HG02678 (cell line): ENCODE measurements around the gene ABI3BP.

Source experiments
- ATAC-seq: cut with Tn5 transposase; IDR thresholded peaks from one replicate; pipeline ENCODE4 v1.9.1; 2021; ENCODE audit warnings: mild to moderate bottlenecking, moderate library complexity; ENCODE audit not compliant: unreplicated experiment

The ABI3BP gene

DNA sequence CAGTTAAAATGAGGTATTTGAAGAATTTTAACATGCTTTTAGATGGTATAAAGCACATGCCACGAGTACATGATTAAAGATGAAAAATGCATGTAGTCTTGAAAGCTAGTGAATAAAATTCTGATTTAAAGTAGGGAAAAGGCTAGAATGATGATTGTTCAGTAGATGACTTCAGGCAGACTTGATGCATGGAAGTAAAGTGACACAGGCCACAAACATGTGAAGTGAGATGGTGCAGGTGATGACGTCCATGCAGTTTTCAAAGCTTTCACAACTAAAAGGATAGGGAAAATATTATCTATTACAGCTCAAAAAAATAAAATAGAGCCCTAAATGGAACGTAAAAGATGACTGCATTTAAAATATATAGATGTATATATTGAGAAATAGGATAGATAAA, 143.1 kb downstream of the ABI3BP start:
- no peak for ATAC-seq

- no peak for ATAC-seq
Observed at GRCh38 chr3:100844063-100844936, 148.9 kb downstream of the ABI3BP start.

GRCh38 chr3:100838157-100838556, 155.1 kb downstream of the ABI3BP start:
- no peak for ATAC-seq

GRCh38 chr3:100836661-100837060, 156.6 kb downstream of the ABI3BP start:
- ATAC-seq, result no peak

- no peak for ATAC-seq
Observed at GRCh38 chr3:100834332-100834731, 158.9 kb downstream of the ABI3BP start.

- no peak for ATAC-seq
Observed at GRCh38 chr3:100833483-100833882, 159.7 kb downstream of the ABI3BP start.

- no peak for ATAC-seq
Observed at GRCh38 chr3:100831629-100832028, 161.6 kb downstream of the ABI3BP start.

DNA sequence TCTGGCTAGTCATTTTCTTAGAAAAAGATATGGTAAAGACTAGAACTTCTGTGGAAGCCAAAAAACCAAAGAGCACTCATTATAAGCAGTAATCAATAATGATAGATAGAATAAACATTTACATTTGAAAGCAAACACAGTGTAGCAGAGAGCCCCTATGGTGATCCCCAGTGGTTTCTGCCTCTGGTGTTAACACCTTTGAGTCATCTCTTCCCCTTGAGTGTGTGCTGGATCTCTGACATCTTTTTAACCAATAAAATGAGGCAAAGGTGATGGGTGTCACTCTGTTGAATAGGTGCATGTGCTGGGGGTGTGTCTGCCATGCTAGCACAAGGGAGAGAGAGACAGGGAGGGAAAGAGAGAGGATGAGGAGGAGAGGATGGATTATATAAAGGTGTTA, 162.3 kb downstream of the ABI3BP start:
- ATAC-seq, result no peak

- no peak for ATAC-seq
Observed at GRCh38 chr3:100825574-100825973, 167.6 kb downstream of the ABI3BP start.

- no peak for ATAC-seq
Observed at GRCh38 chr3:100815583-100815982, 177.6 kb downstream of the ABI3BP start.

DNA sequence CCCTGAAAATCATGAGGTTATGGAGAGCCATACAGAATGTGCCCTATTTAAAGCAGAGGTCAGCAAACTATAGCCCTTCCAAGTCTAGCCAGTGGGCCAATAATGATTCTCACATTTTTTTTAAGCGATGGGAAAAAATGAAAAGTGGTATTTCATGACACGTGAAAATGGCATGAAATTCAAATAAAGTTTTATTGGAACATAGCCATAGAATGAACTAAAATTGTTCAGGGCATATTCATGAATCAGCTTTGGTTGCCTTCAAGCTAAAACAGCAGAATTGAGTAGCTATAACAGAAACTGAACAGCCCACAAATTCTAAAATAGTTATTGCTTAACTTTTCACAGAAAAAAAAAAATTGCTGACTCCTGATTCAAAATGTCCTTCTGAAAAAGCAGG, 179.4 kb downstream of the ABI3BP start:
- no peak for ATAC-seq

- no peak for ATAC-seq
Observed at GRCh38 chr3:100811779-100812507, 181.3 kb downstream of the ABI3BP start.

DNA sequence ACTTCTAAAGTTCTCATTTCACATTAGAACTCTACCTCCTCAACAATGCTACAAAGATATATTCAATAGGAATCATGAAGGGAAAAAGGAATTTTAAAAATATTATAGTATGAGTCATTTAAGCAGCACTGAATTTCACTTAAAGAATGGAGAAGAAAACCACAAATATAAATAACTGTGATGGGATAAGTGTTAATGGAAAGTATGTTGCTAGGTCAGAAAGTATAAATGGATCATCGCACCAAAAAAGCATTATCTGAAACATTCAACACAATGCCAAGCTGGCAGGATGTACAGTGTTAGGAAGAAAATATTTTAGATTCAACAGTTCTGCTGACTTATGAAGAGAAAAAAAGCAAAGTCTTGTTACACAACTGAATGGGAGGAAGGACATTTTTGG, 182.6 kb downstream of the ABI3BP start:
- no peak for ATAC-seq

DNA sequence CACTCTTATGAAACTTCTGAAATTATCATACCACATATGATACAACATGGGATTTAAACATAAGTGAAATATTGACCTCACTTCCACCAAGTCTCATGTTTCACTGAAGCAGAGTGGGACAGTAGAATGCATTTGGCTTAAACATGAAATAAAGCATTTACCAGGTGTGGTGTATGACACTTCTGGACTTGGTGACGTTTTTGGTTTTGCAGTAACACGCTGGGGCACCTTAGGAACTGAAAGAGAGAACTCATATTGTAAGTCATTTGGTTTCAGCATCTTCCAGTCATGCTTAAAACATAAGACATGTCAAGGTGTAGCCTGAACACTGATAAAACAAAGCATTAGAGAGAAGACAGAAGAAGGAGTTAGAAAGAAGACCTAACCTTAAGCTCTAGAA, 188.6 kb downstream of the ABI3BP start:
- ATAC-seq, result no peak

- ATAC-seq, result no peak
Observed at GRCh38 chr3:100803711-100804110, 189.5 kb downstream of the ABI3BP start.

- ATAC-seq, result no peak
Observed at GRCh38 chr3:100802126-100802525, 191.1 kb downstream of the ABI3BP start.

DNA sequence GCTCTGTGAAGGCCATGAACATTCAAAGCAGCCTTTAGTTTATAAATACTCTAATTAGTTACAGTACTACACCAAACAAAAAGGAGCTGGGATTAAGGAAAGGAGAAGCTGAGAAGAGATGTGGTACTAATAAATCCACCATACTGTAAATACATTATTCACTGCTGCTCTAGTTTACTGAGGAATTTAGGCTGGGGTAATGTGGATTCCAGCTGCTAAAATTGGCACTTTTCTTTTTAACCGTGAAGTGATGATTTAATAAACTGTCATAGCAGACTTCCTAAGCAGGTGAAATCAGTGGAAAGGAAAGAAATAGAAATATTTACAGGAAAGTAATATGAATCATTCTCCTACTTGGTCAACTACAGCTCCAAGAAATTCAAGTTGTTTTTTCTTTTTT, 195.2 kb downstream of the ABI3BP start:
- no peak for ATAC-seq

- no peak for ATAC-seq
Observed at GRCh38 chr3:100796556-100796955, 196.7 kb downstream of the ABI3BP start.

DNA sequence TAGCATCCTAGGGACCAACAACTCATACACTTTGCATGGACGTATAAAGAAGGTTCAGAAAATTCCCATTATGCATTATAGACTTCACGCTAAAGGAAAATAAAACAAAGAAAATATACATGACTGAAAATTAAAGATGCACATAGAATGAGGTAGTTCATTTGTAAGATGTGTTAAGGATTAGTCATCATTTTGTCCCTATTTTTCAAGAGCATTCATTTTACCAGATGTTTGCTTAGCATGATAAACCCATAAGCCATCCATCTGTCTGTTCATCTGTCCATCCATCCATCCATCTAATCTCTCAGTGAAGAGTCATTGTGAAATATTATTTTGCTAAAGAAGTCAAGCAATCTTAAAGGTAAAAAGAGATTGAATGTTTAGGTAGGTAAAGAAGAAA, 203.6 kb downstream of the ABI3BP start:
- ATAC-seq, result no peak

- ATAC-seq, result no peak
Observed at GRCh38 chr3:100783619-100784018, 209.6 kb downstream of the ABI3BP start.

DNA sequence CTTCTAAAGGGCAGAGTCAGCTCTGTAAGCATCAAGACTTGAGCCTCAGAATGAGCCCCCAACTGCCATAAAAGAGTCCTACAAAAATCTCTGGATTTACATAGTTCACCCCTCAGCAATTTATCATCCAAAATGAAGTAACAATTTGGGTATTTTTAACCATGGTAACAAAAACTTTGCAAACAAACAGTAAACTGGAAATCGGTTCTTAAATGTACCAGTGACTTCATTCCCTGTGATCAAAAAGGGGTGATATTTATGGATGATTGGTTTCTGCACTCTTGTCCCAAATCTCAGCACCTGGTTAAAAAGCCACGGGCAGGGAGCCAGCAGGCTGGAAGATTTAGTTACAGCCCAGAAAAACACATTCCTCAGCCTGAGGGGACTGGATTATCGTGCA, 210.3 kb downstream of the ABI3BP start:
- ATAC-seq, result no peak

DNA sequence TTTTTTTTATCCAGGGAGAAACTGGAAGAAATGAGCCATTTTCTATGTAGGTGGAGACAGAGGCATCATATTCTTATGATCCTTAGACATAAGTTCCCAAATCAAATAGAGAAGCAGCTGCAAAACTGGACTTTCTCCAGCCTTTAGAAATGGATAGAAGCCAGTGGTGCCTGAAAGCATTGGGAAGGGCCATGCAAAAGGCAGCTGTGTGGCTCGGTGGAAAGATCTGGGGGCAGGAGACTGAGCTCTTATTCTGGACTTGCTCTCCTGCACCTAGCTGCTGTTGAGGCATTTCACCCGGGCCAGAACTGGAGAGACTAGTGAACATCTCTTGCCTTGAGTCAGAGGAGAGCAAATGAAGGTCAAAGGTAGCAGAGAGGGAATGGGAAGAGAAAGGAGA, 210.9 kb downstream of the ABI3BP start:
- ATAC-seq, result no peak
